ENCODE results near the gene TSPAN31. TPM values are rescaled to one million over a fixed set of nuclear protein-coding genes. Genes with fewer than 3 reads are reported as not detected.

TSPAN31 gene, protein sequence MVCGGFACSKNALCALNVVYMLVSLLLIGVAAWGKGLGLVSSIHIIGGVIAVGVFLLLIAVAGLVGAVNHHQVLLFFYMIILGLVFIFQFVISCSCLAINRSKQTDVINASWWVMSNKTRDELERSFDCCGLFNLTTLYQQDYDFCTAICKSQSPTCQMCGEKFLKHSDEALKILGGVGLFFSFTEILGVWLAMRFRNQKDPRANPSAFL
- 70.8 and 112 TPM in 2 replicates for total RNA-seq (2014; rRNA removed; shearing (Covaris generic))
- polyA plus RNA-seq (2016; fragmentation: Nextera tagmentation; extraction: Ambion mirVana) = 47.2 and 48.4 TPM in 2 replicates

DNA sequence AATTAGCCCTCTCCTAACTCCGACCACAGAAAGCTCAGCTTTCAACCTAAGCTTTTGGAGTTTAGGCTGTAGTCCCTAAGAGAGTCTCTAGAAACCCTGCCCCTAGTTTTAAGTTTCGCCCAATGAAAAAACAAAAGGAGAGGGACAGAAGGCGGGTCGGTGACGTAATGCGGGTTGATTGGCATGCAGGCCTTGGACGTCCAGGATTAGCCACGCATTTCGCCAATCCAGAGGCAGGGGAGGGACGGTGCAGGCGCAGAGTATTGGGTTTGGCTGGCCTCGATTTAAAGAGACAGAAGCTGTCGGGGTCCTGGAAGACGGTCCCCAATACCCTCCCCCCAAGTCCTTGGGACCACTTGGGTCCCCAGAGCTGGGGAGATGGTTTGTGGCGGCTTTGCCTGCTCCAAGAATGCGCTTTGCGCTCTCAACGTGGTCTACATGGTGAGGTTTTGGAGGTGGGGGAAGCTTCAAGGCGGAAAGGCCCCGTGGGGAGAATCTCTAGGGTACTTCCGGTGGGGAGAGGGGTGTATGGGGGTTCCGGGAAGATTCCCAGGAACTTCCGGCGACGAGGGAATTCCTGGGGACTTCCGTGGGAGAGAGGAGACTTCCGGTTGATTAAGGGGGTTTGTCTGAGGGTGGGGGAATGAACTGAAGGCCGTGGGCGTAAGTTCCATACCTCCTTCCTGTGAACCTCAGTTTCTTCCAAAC is at the start of gene TSPAN31:
Gene TSPAN31, plus strand, starts transcription at position 263 of the 708 bp plus-strand sequence. Its CDS starts 116 bp downstream, at position 379.
- Histone ChIP-seq H3K79me2 (ENCODE audit: insufficient read depth) (peaks cover 18% of the 10 kb centered on the region), H2AFZ (peak within 1 kb of the TSS; percentile 73), H3K36me3 (ENCODE audit: low read depth) (peaks cover 11% of the 10 kb centered on the region; the same call in 1 of the 2 replicates), H3K4me2 (ENCODE audit: unreplicated experiment) (peak within 1 kb of the TSS; percentile 100), H3K4me1 (ENCODE audit: insufficient read depth) (peaks cover 5% of the 10 kb centered on the region; the same call in 1 of the 2 replicates), H3K9me3 (ENCODE audit: low read depth) (no peaks in the 10 kb centered on the region), H3K27me3 (replicated peaks; ENCODE audit: insufficient read depth) (peaks cover 5% of the 10 kb centered on the region; the same call in 1 of the 2 replicates), H3K4me3 (peak within 1 kb of the TSS; percentile 99), H3K27ac (peak within 1 kb of the TSS; percentile 95), H3F3A (ENCODE audit: insufficient read depth) (peaks cover 25% of the 10 kb centered on the region), H4K20me1 (ENCODE audit: insufficient read depth) (no peaks in the 10 kb centered on the region), H3K9ac (peak within 1 kb of the TSS; percentile 98), H3K9me2 (ENCODE audit: insufficient read depth) (no peaks in the 10 kb centered on the region)
- 0 to 1% methylated on average over 29 of the region's 29 CpGs for WGBS, 2 experiments (ENCODE audit: low coverage in 1 of 2, low lambda C conversion rate in 2 of 2, missing lambda C conversion rate in 2 of 2)
- TF ChIP-seq EZH2 (IDR thresholded peaks at IDR 0.05; ENCODE audit: insufficient read depth, poor library complexity, severe bottlenecking) (no peak), EZH2phosphoT487 (IDR thresholded peaks at IDR 0.05; ENCODE audit: insufficient read depth, low read depth) (no peak)
- peak; percentile 99 for DNase-seq
- in situ Hi-C loops (cut with MboI) = no loop called here

DNA sequence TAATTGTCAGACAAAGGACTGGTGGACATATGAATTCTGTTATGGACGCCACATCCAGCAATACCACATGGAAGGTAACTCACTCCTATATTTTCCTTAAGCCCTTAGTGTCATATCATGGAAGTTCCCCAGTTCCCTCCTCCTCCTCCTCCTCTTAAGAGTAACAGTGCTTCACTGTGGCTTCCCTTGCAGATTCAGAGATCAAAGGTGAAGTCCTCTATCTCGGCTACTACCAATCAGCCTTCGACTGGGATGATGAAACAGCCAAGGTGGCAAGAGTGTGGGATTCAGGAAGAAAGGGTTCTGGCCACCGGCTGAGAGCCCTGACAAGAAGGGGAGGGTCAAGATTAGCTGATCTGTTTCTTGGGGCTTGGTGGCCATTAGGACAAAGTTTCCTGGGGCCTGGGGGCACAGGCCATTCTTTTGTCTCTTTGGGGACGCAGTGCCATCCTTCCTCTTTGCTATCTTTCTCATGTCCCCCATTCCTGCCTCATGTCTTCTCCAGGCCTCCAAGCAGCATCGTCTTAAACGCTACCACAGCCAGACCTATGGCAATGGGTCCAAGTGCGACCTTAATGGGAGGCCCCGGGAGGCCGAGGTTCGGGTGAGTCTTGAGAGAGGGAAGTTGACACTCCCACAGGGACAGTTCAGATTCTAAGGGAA is 48.9 kb upstream of the TSPAN31 start:
- no peaks in the 10 kb centered on the region for H3K27me3 ChIP-seq (replicated peaks; ENCODE audit: insufficient read depth)
- TF ChIP-seq EZH2 (IDR thresholded peaks at IDR 0.05; ENCODE audit: insufficient read depth, poor library complexity, severe bottlenecking) (no peak), EZH2phosphoT487 (IDR thresholded peaks at IDR 0.05; ENCODE audit: insufficient read depth, low read depth) (no peak)
- H4K20me1 ChIP-seq (ENCODE audit: insufficient read depth) = no peaks in the 10 kb centered on the region
- no peak overlapping the region for H3K4me2 ChIP-seq (ENCODE audit: unreplicated experiment)
- H3K9me3 ChIP-seq (ENCODE audit: low read depth) = no peaks in the 10 kb centered on the region
- H3K9ac ChIP-seq = no peak overlapping the region
- H3K4me3 ChIP-seq = no peak overlapping the region
- in situ Hi-C loops (cut with MboI) = no loop called here
- 93 to 97% methylated on average over 11 of the region's 11 CpGs for WGBS, 2 experiments (ENCODE audit: low coverage in 1 of 2, low lambda C conversion rate in 2 of 2, missing lambda C conversion rate in 2 of 2)
- peaks cover 8% of the 10 kb centered on the region for H3K4me1 ChIP-seq (ENCODE audit: insufficient read depth)
- no peaks in the 10 kb centered on the region for H3F3A ChIP-seq (ENCODE audit: insufficient read depth)
- H3K36me3 ChIP-seq (ENCODE audit: low read depth) = peaks cover 14% of the 10 kb centered on the region; the same call in 1 of the 2 replicates
- H3K79me2 ChIP-seq (ENCODE audit: insufficient read depth) = peaks cover 18% of the 10 kb centered on the region
- no peak for DNase-seq
- H3K9me2 ChIP-seq (ENCODE audit: insufficient read depth) = no peaks in the 10 kb centered on the region
- no peak overlapping the region for H2AFZ ChIP-seq
- no peak overlapping the region for H3K27ac ChIP-seq

DNA sequence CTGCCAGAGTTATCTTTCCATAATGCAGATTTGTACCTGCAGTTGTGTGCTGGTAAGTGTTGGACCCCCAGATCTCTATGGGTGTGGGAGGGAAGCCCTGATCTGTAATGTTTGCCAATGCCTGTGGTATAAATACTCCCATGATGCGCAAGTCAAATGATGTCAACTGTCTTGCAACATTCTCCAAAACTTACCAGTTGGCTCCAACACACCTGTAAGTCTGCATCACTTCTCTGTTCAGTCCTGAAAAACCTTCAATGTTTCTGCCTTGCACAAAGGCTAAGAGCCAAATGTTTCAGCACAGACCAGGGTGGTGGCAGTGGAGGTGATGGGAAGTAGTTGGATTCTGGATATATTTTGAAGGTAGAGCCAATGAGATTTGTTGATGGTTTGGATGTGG is 47.8 kb upstream of the TSPAN31 start:
- Histone ChIP-seq H3F3A (ENCODE audit: insufficient read depth) (no peaks in the 10 kb centered on the region), H3K36me3 (ENCODE audit: low read depth) (peaks cover 14% of the 10 kb centered on the region; the same call in 1 of the 2 replicates)

DNA sequence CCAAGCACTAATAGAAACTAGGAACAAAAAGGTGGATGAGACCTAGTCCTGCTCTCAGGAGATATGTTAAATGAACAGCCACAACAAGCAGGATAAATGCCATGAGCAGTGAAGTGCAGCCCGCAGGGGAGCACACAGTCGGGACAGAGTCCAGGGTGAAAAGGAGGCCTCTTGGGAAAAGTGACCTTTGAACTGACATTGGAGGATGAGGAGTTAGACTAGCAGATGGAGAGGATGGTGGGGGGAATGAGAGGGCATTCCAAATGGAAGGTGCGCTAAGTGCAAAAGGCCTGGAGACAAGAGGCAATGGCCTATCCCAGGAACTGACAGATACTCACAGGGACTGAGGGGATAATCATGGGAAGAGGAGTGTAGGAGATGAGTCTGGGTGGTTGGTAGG is 46.4 kb upstream of the TSPAN31 start:
- Histone ChIP-seq H3K27ac (no peak overlapping the region), H3K9me2 (ENCODE audit: insufficient read depth) (no peaks in the 10 kb centered on the region), H2AFZ (no peak overlapping the region), H4K20me1 (ENCODE audit: insufficient read depth) (no peaks in the 10 kb centered on the region), H3K4me3 (no peak overlapping the region), H3F3A (ENCODE audit: insufficient read depth) (no peaks in the 10 kb centered on the region), H3K79me2 (ENCODE audit: insufficient read depth) (peaks cover 18% of the 10 kb centered on the region), H3K4me1 (ENCODE audit: insufficient read depth) (peaks cover 8% of the 10 kb centered on the region), H3K4me2 (ENCODE audit: unreplicated experiment) (no peak overlapping the region), H3K9ac (no peak overlapping the region), H3K36me3 (ENCODE audit: low read depth) (peaks cover 20% of the 10 kb centered on the region), H3K27me3 (replicated peaks; ENCODE audit: insufficient read depth) (no peaks in the 10 kb centered on the region), H3K9me3 (ENCODE audit: low read depth) (no peaks in the 10 kb centered on the region)
- no peak for DNase-seq
- TF ChIP-seq EZH2phosphoT487 (IDR thresholded peaks at IDR 0.05; ENCODE audit: insufficient read depth, low read depth) = no peak
- no peak for TF ChIP-seq EZH2 (IDR thresholded peaks at IDR 0.05; ENCODE audit: insufficient read depth, poor library complexity, severe bottlenecking)
- 83 to 86% methylated on average over 3 of the region's 3 CpGs for WGBS, 2 experiments (ENCODE audit: low coverage in 1 of 2, low lambda C conversion rate in 2 of 2, missing lambda C conversion rate in 2 of 2)
- in situ Hi-C loops (cut with MboI) = no loop called here

More for the DNA sequence above, 47.8 kb upstream of the TSPAN31 start:
- Histone ChIP-seq H2AFZ (no peak overlapping the region), H3K4me3 (no peak overlapping the region), H3K4me2 (ENCODE audit: unreplicated experiment) (no peak overlapping the region), H3K9ac (no peak overlapping the region), H3K9me3 (ENCODE audit: low read depth) (no peaks in the 10 kb centered on the region), H3K4me1 (ENCODE audit: insufficient read depth) (peaks cover 8% of the 10 kb centered on the region), H3K9me2 (ENCODE audit: insufficient read depth) (no peaks in the 10 kb centered on the region), H3K27ac (no peak overlapping the region), H4K20me1 (ENCODE audit: insufficient read depth) (no peaks in the 10 kb centered on the region), H3K79me2 (ENCODE audit: insufficient read depth) (peaks cover 18% of the 10 kb centered on the region), H3K27me3 (replicated peaks; ENCODE audit: insufficient read depth) (no peaks in the 10 kb centered on the region)
- TF ChIP-seq EZH2 (IDR thresholded peaks at IDR 0.05; ENCODE audit: insufficient read depth, poor library complexity, severe bottlenecking) (no peak), EZH2phosphoT487 (IDR thresholded peaks at IDR 0.05; ENCODE audit: insufficient read depth, low read depth) (no peak)
- WGBS, 2 experiments (ENCODE audit: low coverage in 1 of 2, low lambda C conversion rate in 2 of 2, missing lambda C conversion rate in 2 of 2) = 100% methylated on average over 1 of the region's 1 CpG
- DNase-seq = no peak
- in situ Hi-C loops (cut with MboI) = no loop called here

Data from GM23248 (cell line).